Neuronal stem cell (in vitro differentiated cells): Measurements from ENCODE around the gene PPP1R8.

ENCODE experiments used
- DNase-seq: peaks from one replicate; pipeline ENCODE4 v3.0.0-alpha.2; 2013; ENCODE audit warnings: low spot score
- H2AFZ ChIP-seq: one replicate; pipeline ENCODE4 v1.6.1; 2013; ENCODE audit warnings: mild to moderate bottlenecking, low read length, inconsistent platforms
- H2AK5ac ChIP-seq: 2 replicates; pipeline ENCODE4 v1.6.1; 2013; ENCODE audit warnings: low read depth, mild to moderate bottlenecking, inconsistent platforms, low read length, moderate library complexity, mixed read lengths
- H2BK120ac ChIP-seq: 2 replicates; pipeline ENCODE4 v1.6.1; 2013; ENCODE audit warnings: low read depth, mild to moderate bottlenecking, inconsistent platforms, low read length, moderate library complexity, mixed read lengths
- H2BK12ac ChIP-seq: one replicate; pipeline ENCODE4 v1.6.1; 2013; ENCODE audit warnings: low read length, inconsistent platforms
- H2BK15ac ChIP-seq: 2 replicates; pipeline ENCODE4 v1.6.1; 2013; ENCODE audit warnings: mild to moderate bottlenecking, low read length, inconsistent platforms, mixed read lengths
- H2BK5ac ChIP-seq: one replicate; pipeline ENCODE4 v1.6.1; 2013; ENCODE audit warnings: inconsistent platforms, mild to moderate bottlenecking, low read length, moderate library complexity
- H3K14ac ChIP-seq: one replicate; pipeline ENCODE4 v1.6.1; 2013; ENCODE audit warnings: low read length, inconsistent platforms
- H3K18ac ChIP-seq: 2 replicates; pipeline ENCODE4 v1.6.1; 2013; ENCODE audit warnings: low read length, inconsistent platforms
- H3K23ac ChIP-seq: 2 replicates; pipeline ENCODE4 v1.6.1; 2013; ENCODE audit warnings: low read depth, mild to moderate bottlenecking, mixed read lengths, low read length, inconsistent platforms; ENCODE audit not compliant: poor library complexity
- H3K27ac ChIP-seq: replicated peaks from 3 replicates; pipeline ENCODE4 v1.5.1; 2013; ENCODE audit warnings: low read length, inconsistent platforms
- H3K27me3 ChIP-seq, 3 experiments: 2 replicates each; pipeline ENCODE4 v1.6.1; 2013; ENCODE audit warnings: low read length in 3 of 3, mild to moderate bottlenecking in 2 of 3, inconsistent platforms in 1 of 3, low read depth in 1 of 3, mixed read lengths in 1 of 3, moderate library complexity in 1 of 3; ENCODE audit not compliant: control insufficient read depth in 3 of 3, insufficient read depth in 3 of 3
- H3K36me3 ChIP-seq, 2 donors: replicated peaks in 1 of 2; 2 replicates each; pipeline ENCODE4 v1.6.1; 2013; ENCODE audit warnings: low read length in 2 of 2; ENCODE audit not compliant: control insufficient read depth in 2 of 2, insufficient read depth in 2 of 2
- H3K4ac ChIP-seq: 2 replicates; pipeline ENCODE4 v1.6.1; 2013; ENCODE audit warnings: inconsistent platforms, mild to moderate bottlenecking, low read length, moderate library complexity
- H3K4me1 ChIP-seq, 2 donors: 1 replicate in 1 of 2; 2 replicates in 1 of 2; pipeline ENCODE4 v1.6.1; 2013; ENCODE audit warnings: low read length in 2 of 2, low read depth in 1 of 2; ENCODE audit not compliant: control insufficient read depth in 2 of 2, insufficient read depth in 1 of 2
- H3K4me2 ChIP-seq: one replicate; pipeline ENCODE4 v1.6.1; 2013; ENCODE audit warnings: mild to moderate bottlenecking, low read length, inconsistent platforms; ENCODE audit not compliant: insufficient read depth, poor library complexity, severe bottlenecking
- H3K4me3 ChIP-seq, 2 donors: 2 replicates each; pipeline ENCODE4 v1.5.1; 2013; ENCODE audit warnings: low read length in 2 of 2, mild to moderate bottlenecking in 2 of 2, inconsistent platforms in 1 of 2, moderate library complexity in 1 of 2
- H3K79me1 ChIP-seq: one replicate; pipeline ENCODE4 v1.6.1; 2013; ENCODE audit warnings: low read depth, mild to moderate bottlenecking, inconsistent platforms, low read length, moderate library complexity
- H3K9ac ChIP-seq: one replicate; pipeline ENCODE4 v1.6.1; 2013; ENCODE audit warnings: mild to moderate bottlenecking, low read depth, low read length, inconsistent platforms; ENCODE audit not compliant: poor library complexity
- H3K9me3 ChIP-seq, 2 donors: replicated peaks in 1 of 2; 2 replicates each; pipeline versions ENCODE3 to v1.6.1; 2013; ENCODE audit warnings: low read length in 2 of 2, mild to moderate bottlenecking in 2 of 2, inconsistent platforms in 1 of 2, low read depth in 1 of 2, mixed read lengths in 1 of 2, moderate library complexity in 1 of 2; ENCODE audit not compliant: control insufficient read depth in 2 of 2, insufficient read depth in 1 of 2
- H4K8ac ChIP-seq: one replicate; pipeline ENCODE4 v1.6.1; 2013; ENCODE audit warnings: low read depth, mild to moderate bottlenecking, inconsistent platforms, low read length, moderate library complexity
- H4K91ac ChIP-seq: one replicate; pipeline ENCODE4 v1.6.1; 2013; ENCODE audit warnings: low read length, low read depth, mild to moderate bottlenecking, inconsistent platforms; ENCODE audit not compliant: poor library complexity
- WGBS, 2 donors: extraction: QIAGEN DNeasy Blood & Tissue Kit; methylation state at CpG; one replicate each; pipeline ENCODE4 v1.1.7; 2013; ENCODE audit warnings: missing lambda C conversion rate in 2 of 2, mixed read lengths in 1 of 2; ENCODE audit not compliant: insufficient read length in 2 of 2, insufficient replicate concordance in 1 of 2; ENCODE audit errors: extremely low coverage in 2 of 2; 5-methylcytosine and 5-hydroxymethylcytosine counted together

Gene PPP1R8

DNA sequence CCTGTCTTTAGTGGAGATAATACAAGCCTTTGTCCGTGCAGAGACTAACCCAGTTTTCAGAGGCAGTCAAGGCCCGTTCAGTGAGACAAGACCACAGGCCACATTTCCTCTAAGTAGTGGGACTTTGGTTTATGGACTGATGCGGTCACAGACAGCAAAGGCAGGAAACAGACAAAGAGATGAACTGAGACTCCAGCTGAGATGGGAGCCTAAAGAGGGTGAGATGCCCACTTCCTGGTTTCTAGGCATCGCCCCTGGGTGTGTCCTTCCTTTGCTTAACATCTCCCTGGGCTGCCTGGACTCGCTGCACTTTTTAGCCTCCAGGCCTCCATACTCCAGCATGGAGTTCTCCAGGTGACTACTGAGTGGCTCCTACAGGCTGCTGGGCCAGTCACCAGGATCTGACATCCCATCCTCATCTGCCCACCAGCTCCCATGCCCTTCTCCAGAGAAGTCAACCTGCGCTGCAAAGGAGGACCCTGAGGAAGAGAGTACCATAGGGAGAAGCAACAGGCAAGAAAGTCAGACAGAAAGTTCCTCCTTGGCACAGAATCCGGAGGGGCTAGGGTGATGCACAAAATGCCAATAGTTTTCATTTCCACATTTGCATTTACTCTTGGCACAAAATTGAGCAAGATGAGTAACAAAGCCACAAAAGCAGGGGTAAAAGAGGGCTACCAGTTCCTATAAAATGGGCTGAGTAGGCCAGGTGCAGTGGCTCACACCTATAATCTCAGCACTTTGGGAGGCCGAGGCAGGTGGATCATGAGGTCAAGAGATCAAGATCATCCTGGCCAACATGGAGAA lies 56.8 kb downstream of the PPP1R8 start:
- Histone ChIP-seq H4K8ac (no peak overlapping the region), H3K14ac (no peak overlapping the region), H2BK5ac (no peak overlapping the region), H3K9me3 (no peaks in the 10 kb centered on the region), H2AFZ (no peak overlapping the region), H2BK15ac (no peak overlapping the region), H3K18ac (no peak overlapping the region), H4K91ac (no peak overlapping the region), H2BK12ac (no peak overlapping the region), H3K36me3 (peaks cover 20 to 65% of the 10 kb centered on the region in 2 donors), H2BK120ac (no peak overlapping the region), H3K79me1 (no peaks in the 10 kb centered on the region), H3K4me1 (no peaks in the 10 kb centered on the region), H3K27ac (no peak overlapping the region), H2AK5ac (no peak overlapping the region), H3K9ac (no peak overlapping the region), H3K4ac (no peak overlapping the region), H3K4me2 (no peak overlapping the region), H3K4me3 (no peak overlapping the region), H3K27me3 (no peaks in the 10 kb centered on the region), H3K23ac (peak overlapping the region; percentile 69)
- WGBS, 2 donors: no CpG with 5 or more reads among the region's 8 CpGs
- DNase-seq: no peak

DNA sequence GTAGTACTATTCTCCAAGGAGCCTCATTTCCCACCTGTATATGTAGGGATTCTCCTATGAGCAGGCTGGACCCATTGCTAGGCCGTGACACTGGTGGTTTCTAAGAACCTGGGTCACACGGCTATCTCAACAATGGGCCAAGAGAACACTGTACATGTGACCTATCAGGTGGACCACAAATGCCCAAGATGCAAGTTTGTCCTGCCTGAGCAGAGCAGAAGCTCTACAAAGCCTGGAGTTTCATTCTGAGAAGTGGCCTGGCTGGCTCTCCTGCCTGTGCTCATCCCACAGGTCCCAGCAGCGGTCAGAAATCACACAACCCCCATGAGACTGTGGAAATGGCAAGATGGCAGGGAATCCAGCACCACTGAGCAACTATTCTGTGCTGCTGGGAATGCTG lies 58.9 kb downstream of the PPP1R8 start:
- no peak overlapping the region for H3K4me3 ChIP-seq
- H3K9ac ChIP-seq: no peak overlapping the region
- no peak overlapping the region for H2BK120ac ChIP-seq
- H3K4ac ChIP-seq: no peak overlapping the region
- H3K36me3 ChIP-seq: peaks cover 32 to 71% of the 10 kb centered on the region in 2 donors
- DNase-seq: no peak
- H3K4me2 ChIP-seq: no peak overlapping the region
- no peak overlapping the region for H2BK15ac ChIP-seq
- H3K27ac ChIP-seq: no peak overlapping the region
- H3K4me1 ChIP-seq: no peaks in the 10 kb centered on the region
- no peak overlapping the region for H3K14ac ChIP-seq
- WGBS, 2 donors: no CpG with 5 or more reads among the region's 3 CpGs
- no peak overlapping the region for H3K18ac ChIP-seq
- H3K9me3 ChIP-seq: no peaks in the 10 kb centered on the region
- H4K8ac ChIP-seq: no peak overlapping the region
- H2BK12ac ChIP-seq: no peak overlapping the region
- no peaks in the 10 kb centered on the region for H3K27me3 ChIP-seq
- H2BK5ac ChIP-seq: no peak overlapping the region
- H4K91ac ChIP-seq: no peak overlapping the region
- H2AFZ ChIP-seq: no peak overlapping the region
- H3K79me1 ChIP-seq: no peaks in the 10 kb centered on the region
- H3K23ac ChIP-seq: no peak overlapping the region
- H2AK5ac ChIP-seq: no peak overlapping the region

DNA sequence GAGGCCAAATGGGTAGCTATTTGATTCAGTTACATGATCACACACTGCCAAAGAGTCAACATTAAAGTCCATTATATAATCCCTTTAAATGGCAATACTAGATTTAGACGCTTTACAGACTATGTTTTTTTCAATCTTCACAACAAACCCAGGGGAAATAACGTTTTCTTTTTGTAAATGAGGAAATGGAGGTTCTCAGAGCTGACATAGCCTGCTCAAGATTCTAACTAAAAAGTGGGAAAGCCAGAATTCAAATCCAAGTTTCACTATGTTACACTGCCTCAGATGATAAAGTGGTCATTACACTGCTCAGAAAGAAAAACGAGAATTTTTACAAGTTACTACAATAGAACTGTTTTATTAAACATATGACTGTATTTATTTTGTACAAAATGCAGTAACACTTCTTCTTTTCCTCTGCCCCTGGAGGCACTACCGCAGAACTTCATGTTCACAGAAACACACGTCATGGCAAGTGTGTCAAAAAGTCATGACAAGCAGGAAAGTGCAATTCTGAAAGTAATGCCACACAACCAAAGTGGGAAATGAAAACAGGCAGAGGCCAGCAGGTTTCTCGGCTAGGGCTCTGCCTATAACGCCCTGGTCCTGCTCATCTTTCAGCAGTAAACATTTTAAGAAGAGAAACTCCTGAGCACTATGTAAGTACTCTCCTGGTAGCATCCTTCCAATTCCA lies 60.8 kb downstream of the PPP1R8 start:
- Histone ChIP-seq H3K23ac (no peak overlapping the region), H3K27me3 (no peaks in the 10 kb centered on the region), H2BK5ac (no peak overlapping the region), H4K8ac (no peak overlapping the region), H3K4me2 (no peak overlapping the region), H3K4ac (no peak overlapping the region), H3K14ac (no peak overlapping the region), H3K9me3 (no peaks in the 10 kb centered on the region), H2BK120ac (no peak overlapping the region), H2BK12ac (no peak overlapping the region), H3K79me1 (no peaks in the 10 kb centered on the region), H3K18ac (no peak overlapping the region), H2BK15ac (no peak overlapping the region), H3K4me1 (no peaks in the 10 kb centered on the region), H3K27ac (no peak overlapping the region), H2AFZ (no peak overlapping the region), H4K91ac (no peak overlapping the region), H2AK5ac (no peak overlapping the region), H3K4me3 (no peak overlapping the region), H3K36me3 (peaks cover 41 to 87% of the 10 kb centered on the region in 2 donors), H3K9ac (peak overlapping the region; percentile 34)
- no peak for DNase-seq
- no CpG with 5 or more reads among the region's 7 CpGs for WGBS, 2 donors

- no peak overlapping the region for H3K4ac ChIP-seq
- H3K4me1 ChIP-seq: no peaks in the 10 kb centered on the region
- H2AFZ ChIP-seq: no peak overlapping the region
- no peak overlapping the region for H3K14ac ChIP-seq
- H3K23ac ChIP-seq: no peak overlapping the region
- no CpG with 5 or more reads among the region's 3 CpGs for WGBS, 2 donors
- no peak overlapping the region for H3K4me3 ChIP-seq
- no peak overlapping the region for H3K4me2 ChIP-seq
- H3K36me3 ChIP-seq: peaks cover 41 to 93% of the 10 kb centered on the region in 2 donors
- H3K27ac ChIP-seq: no peak overlapping the region
- H2BK5ac ChIP-seq: no peak overlapping the region
- no peak overlapping the region for H2BK120ac ChIP-seq
- DNase-seq: no peak
- no peak overlapping the region for H4K8ac ChIP-seq
- no peak overlapping the region for H4K91ac ChIP-seq
- H2BK12ac ChIP-seq: no peak overlapping the region
- no peak overlapping the region for H3K18ac ChIP-seq
- no peak overlapping the region for H3K9ac ChIP-seq
- H2AK5ac ChIP-seq: no peak overlapping the region
- no peaks in the 10 kb centered on the region for H3K9me3 ChIP-seq
- no peak overlapping the region for H2BK15ac ChIP-seq
- no peaks in the 10 kb centered on the region for H3K27me3 ChIP-seq
- H3K79me1 ChIP-seq: no peaks in the 10 kb centered on the region
These were observed 63.9 kb downstream of the PPP1R8 start for GRCh38 chr1:27894521-27894920.
